Measurements from ENCODE around the gene PIGR.

The PIGR gene

GRCh38 chr1:206885341-206886060 lies 60.8 kb downstream of the PIGR start:
- H3K9me3 ChIP-seq (ENCODE audit: insufficient read depth, low read length) = no peaks in the 10 kb centered on the region
- H3K79me2 ChIP-seq (ENCODE audit: low read length) = no peaks in the 10 kb centered on the region
- peaks cover 2% of the 10 kb centered on the region for H3K4me1 ChIP-seq (ENCODE audit: low read length)
- H3K27ac ChIP-seq (ENCODE audit: low read length) = no peak overlapping the region
- H3K36me3 ChIP-seq (replicated peaks; ENCODE audit: low read depth, low read length) = no peaks in the 10 kb centered on the region
- peaks cover 20% of the 10 kb centered on the region for H3K27me3 ChIP-seq (ENCODE audit: low read depth, low read length)
- no peaks in the 10 kb centered on the region for H4K20me1 ChIP-seq (ENCODE audit: insufficient read depth, low read length)
- no peak overlapping the region for H3K4me2 ChIP-seq (ENCODE audit: low read length)
- H3K9ac ChIP-seq (ENCODE audit: low read length) = no peak overlapping the region
- no peak overlapping the region for H2AFZ ChIP-seq (ENCODE audit: low read depth, low read length)
- TF ChIP-seq, protein P1, sequence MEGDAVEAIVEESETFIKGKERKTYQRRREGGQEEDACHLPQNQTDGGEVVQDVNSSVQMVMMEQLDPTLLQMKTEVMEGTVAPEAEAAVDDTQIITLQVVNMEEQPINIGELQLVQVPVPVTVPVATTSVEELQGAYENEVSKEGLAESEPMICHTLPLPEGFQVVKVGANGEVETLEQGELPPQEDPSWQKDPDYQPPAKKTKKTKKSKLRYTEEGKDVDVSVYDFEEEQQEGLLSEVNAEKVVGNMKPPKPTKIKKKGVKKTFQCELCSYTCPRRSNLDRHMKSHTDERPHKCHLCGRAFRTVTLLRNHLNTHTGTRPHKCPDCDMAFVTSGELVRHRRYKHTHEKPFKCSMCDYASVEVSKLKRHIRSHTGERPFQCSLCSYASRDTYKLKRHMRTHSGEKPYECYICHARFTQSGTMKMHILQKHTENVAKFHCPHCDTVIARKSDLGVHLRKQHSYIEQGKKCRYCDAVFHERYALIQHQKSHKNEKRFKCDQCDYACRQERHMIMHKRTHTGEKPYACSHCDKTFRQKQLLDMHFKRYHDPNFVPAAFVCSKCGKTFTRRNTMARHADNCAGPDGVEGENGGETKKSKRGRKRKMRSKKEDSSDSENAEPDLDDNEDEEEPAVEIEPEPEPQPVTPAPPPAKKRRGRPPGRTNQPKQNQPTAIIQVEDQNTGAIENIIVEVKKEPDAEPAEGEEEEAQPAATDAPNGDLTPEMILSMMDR (IDR thresholded peaks at IDR 0.05; ENCODE audit: low read depth, low read length) = no peak
- no peak for TF ChIP-seq EZH2phosphoT487 (IDR thresholded peaks at IDR 0.05; ENCODE audit: low read depth)
- no peak overlapping the region for H3K4me3 ChIP-seq (ENCODE audit: low read length)

DNA sequence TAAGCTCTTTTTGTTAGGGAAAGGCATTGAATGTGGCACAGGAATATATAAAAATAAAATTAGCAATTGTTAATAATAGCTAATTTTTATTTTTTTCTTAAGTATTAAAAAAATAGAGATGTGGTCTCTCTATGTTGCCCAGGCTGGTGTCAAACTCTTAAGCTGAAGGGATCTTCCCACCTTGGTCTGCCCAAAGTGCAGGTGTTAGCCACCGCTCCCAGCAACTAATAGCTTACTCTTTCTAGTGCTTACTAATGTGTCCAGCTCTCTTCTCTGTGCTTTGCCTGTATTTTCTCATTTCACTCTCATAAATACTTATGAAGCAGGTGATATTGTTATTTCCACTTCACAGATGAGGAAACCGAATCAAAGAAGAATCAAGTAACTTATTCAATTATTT lies 62.4 kb downstream of the PIGR start:
- TF ChIP-seq EZH2phosphoT487 (IDR thresholded peaks at IDR 0.05; ENCODE audit: low read depth) = no peak
- TF ChIP-seq, protein P1 (IDR thresholded peaks at IDR 0.05; ENCODE audit: low read depth, low read length) = no peak
- no peaks in the 10 kb centered on the region for H3K79me2 ChIP-seq (ENCODE audit: low read length)
- peaks cover 8% of the 10 kb centered on the region; the same call in 1 of the 2 replicates for H3K9me3 ChIP-seq (ENCODE audit: insufficient read depth, low read length)
- H3K27ac ChIP-seq (ENCODE audit: low read length) = no peak overlapping the region
- H3K4me1 ChIP-seq (ENCODE audit: low read length) = no peaks in the 10 kb centered on the region
- H2AFZ ChIP-seq (ENCODE audit: low read depth, low read length) = no peak overlapping the region
- H3K27me3 ChIP-seq (ENCODE audit: low read depth, low read length) = peaks cover 17% of the 10 kb centered on the region
- H4K20me1 ChIP-seq (ENCODE audit: insufficient read depth, low read length) = no peaks in the 10 kb centered on the region
- H3K9ac ChIP-seq (ENCODE audit: low read length) = no peak overlapping the region
- no peak overlapping the region for H3K4me3 ChIP-seq (ENCODE audit: low read length)
- no peaks in the 10 kb centered on the region for H3K36me3 ChIP-seq (replicated peaks; ENCODE audit: low read depth, low read length)
- no peak overlapping the region for H3K4me2 ChIP-seq (ENCODE audit: low read length)

DNA sequence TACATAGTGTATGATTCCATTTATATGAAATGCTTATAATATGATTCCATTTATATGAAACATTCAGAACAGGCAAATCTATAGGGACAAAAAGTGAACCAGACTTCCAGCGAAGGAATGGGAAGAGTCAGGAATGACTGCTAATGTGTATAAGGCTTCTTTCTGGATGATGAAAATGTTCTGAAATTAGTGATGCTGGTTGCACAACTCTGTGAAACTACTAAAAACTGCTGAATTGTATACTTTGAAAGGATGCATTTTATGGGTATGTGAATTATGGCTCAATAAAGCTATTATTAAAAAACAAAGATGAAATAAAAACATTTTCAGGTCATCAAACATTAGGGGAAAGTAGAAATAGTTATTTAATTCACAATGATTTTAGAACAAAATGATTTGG lies 63.1 kb downstream of the PIGR start:
- Histone ChIP-seq H3K27me3 (ENCODE audit: low read depth, low read length) (peaks cover 17% of the 10 kb centered on the region), H3K4me2 (ENCODE audit: low read length) (no peak overlapping the region), H3K27ac (ENCODE audit: low read length) (no peak overlapping the region), H3K9ac (ENCODE audit: low read length) (no peak overlapping the region), H3K36me3 (replicated peaks; ENCODE audit: low read depth, low read length) (no peaks in the 10 kb centered on the region), H3K79me2 (ENCODE audit: low read length) (no peaks in the 10 kb centered on the region), H3K4me3 (ENCODE audit: low read length) (no peak overlapping the region), H3K9me3 (ENCODE audit: insufficient read depth, low read length) (peaks cover 13% of the 10 kb centered on the region; the same call in 1 of the 2 replicates), H3K4me1 (ENCODE audit: low read length) (no peaks in the 10 kb centered on the region), H4K20me1 (ENCODE audit: insufficient read depth, low read length) (no peaks in the 10 kb centered on the region), H2AFZ (ENCODE audit: low read depth, low read length) (no peak overlapping the region)
- no peak for TF ChIP-seq EZH2phosphoT487 (IDR thresholded peaks at IDR 0.05; ENCODE audit: low read depth)
- TF ChIP-seq, protein P1 (IDR thresholded peaks at IDR 0.05; ENCODE audit: low read depth, low read length) = no peak

DNA sequence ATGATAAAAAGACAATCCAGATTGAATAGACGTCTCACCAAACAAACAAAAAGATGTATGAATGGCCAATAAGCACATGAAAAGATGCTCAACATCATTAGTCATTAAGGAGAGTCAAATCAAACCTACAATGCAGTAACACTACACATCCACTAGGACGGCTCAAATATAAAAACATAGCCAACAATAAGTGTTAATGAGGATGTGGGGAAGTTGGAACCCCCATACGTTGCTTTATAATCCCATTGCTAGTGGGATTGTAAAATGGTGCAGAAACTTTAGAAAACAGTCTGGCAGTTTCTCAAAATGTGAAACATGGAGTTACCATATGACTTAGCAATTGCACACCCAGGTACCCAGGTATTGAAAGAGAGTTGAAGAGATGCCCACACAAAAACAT lies 63.7 kb downstream of the PIGR start:
- peaks cover 19% of the 10 kb centered on the region; the same call in 1 of the 2 replicates for H3K9me3 ChIP-seq (ENCODE audit: insufficient read depth, low read length)
- H2AFZ ChIP-seq (ENCODE audit: low read depth, low read length) = no peak overlapping the region
- no peaks in the 10 kb centered on the region for H3K79me2 ChIP-seq (ENCODE audit: low read length)
- TF ChIP-seq, protein P1 (IDR thresholded peaks at IDR 0.05; ENCODE audit: low read depth, low read length) = peak; percentile 29
- TF ChIP-seq EZH2phosphoT487 (IDR thresholded peaks at IDR 0.05; ENCODE audit: low read depth) = no peak
- no peaks in the 10 kb centered on the region for H4K20me1 ChIP-seq (ENCODE audit: insufficient read depth, low read length)
- no peak overlapping the region for H3K9ac ChIP-seq (ENCODE audit: low read length)
- H3K4me3 ChIP-seq (ENCODE audit: low read length) = no peak overlapping the region
- peaks cover 12% of the 10 kb centered on the region for H3K27me3 ChIP-seq (ENCODE audit: low read depth, low read length)
- no peak overlapping the region for H3K27ac ChIP-seq (ENCODE audit: low read length)
- no peaks in the 10 kb centered on the region for H3K4me1 ChIP-seq (ENCODE audit: low read length)
- H3K36me3 ChIP-seq (replicated peaks; ENCODE audit: low read depth, low read length) = no peaks in the 10 kb centered on the region
- no peak overlapping the region for H3K4me2 ChIP-seq (ENCODE audit: low read length)
